GM18520 (cell line): ENCODE results near the gene CEP192.
"Not testable (repeated sequence)": the region's sequence is repeated elsewhere in the genome, so short reads cannot be mapped to it uniquely, and the experiment has no call there.

Source experiments
- ATAC-seq: cut with Tn5 transposase; IDR thresholded peaks from one replicate; pipeline ENCODE4 v1.9.1; 2021; ENCODE audit not compliant: unreplicated experiment

The CEP192 gene

GRCh38 chr18:12990967-12991820 is at the start of gene CEP192:
CEP192 (plus strand) TSS chr18:12991362; CDS start chr18:12999425, 8,063 bp downstream.
- peak; percentile 85 for ATAC-seq

GRCh38 chr18:12943215-12943614 is 47.9 kb upstream of the CEP192 start:
- no peak for ATAC-seq

GRCh38 chr18:12944709-12945108 is 46.5 kb upstream of the CEP192 start:
- ATAC-seq, result no peak

- no peak for ATAC-seq
Observed at GRCh38 chr18:12946549-12947284, 44.4 kb upstream of the CEP192 start.

- ATAC-seq, result peak; percentile 44
Observed at GRCh38 chr18:12947285-12948049, 43.7 kb upstream of the CEP192 start, which contains the start of gene SEH1L. SEH1L (plus strand) TSS chr18:12948011; CDS start chr18:12948122, 111 bp downstream.

GRCh38 chr18:12948050-12948804 is 42.9 kb upstream of the CEP192 start:
- ATAC-seq, result peak; percentile 64

GRCh38 chr18:12958478-12958877 is 32.7 kb upstream of the CEP192 start:
- ATAC-seq, result no peak

GRCh38 chr18:12960395-12960794 is 30.8 kb upstream of the CEP192 start:
- ATAC-seq, result no peak

- no peak for ATAC-seq
Observed at GRCh38 chr18:12960853-12961397, 30.2 kb upstream of the CEP192 start.

GRCh38 chr18:12963069-12963468 is 28.1 kb upstream of the CEP192 start:
- no peak for ATAC-seq

- ATAC-seq, result no peak
Observed at GRCh38 chr18:12968115-12968514, 23.0 kb upstream of the CEP192 start.

GRCh38 chr18:12968619-12969018 is 22.5 kb upstream of the CEP192 start:
- ATAC-seq, result no peak

GRCh38 chr18:12973562-12974213 is 17.5 kb upstream of the CEP192 start:
- ATAC-seq, result no peak

- ATAC-seq, result no peak
Observed at GRCh38 chr18:12975488-12975887, 15.7 kb upstream of the CEP192 start.

GRCh38 chr18:12976305-12976704 is 14.9 kb upstream of the CEP192 start:
- ATAC-seq, result no peak

GRCh38 chr18:12980065-12980464 is 11.1 kb upstream of the CEP192 start:
- not testable (repeated sequence) for ATAC-seq

GRCh38 chr18:12989397-12990122 is 1.6 kb upstream of the CEP192 start:
- no peak for ATAC-seq

GRCh38 chr18:12990123-12990475 is 1.1 kb upstream of the CEP192 start:
- no peak for ATAC-seq

- no peak for ATAC-seq
Observed at GRCh38 chr18:12990641-12990966, 558 bp upstream of the CEP192 start.
